HG02981 (cell line): ENCODE data around the gene GLP1R.

ENCODE experiments used
- ATAC-seq: cut with Tn5 transposase; IDR thresholded peaks from one replicate; pipeline ENCODE4 v1.9.1; 2021; ENCODE audit warnings: mild to moderate bottlenecking, moderate library complexity; ENCODE audit not compliant: unreplicated experiment

GLP1R gene

GRCh38 chr6:39048481-39049399 lies at the start of gene GLP1R:
TSS of gene GLP1R (plus strand) at chr6:39048781. CDS start at chr6:39048841, 60 bp downstream.
- no peak for ATAC-seq

GRCh38 chr6:39003072-39003471 lies 45.5 kb upstream of the GLP1R start:
- no peak for ATAC-seq

- ATAC-seq: no peak
Observed at GRCh38 chr6:39003492-39003891, 45.1 kb upstream of the GLP1R start.

GRCh38 chr6:39004801-39005200 lies 43.8 kb upstream of the GLP1R start:
- no peak for ATAC-seq

- ATAC-seq: no peak
Observed at GRCh38 chr6:39005774-39006173, 42.8 kb upstream of the GLP1R start.

GRCh38 chr6:39007575-39007974 lies 41.0 kb upstream of the GLP1R start:
- ATAC-seq: no peak

GRCh38 chr6:39008737-39009136 lies 39.8 kb upstream of the GLP1R start:
- ATAC-seq: no peak

- ATAC-seq: no peak
Observed at GRCh38 chr6:39009476-39009875, 39.1 kb upstream of the GLP1R start.

GRCh38 chr6:39016839-39017546 lies 31.6 kb upstream of the GLP1R start:
- no peak for ATAC-seq

GRCh38 chr6:39017547-39017880 lies 31.1 kb upstream of the GLP1R start:
- no peak for ATAC-seq

- no peak for ATAC-seq
Observed at GRCh38 chr6:39018103-39018502, 30.5 kb upstream of the GLP1R start.

GRCh38 chr6:39020136-39020535 lies 28.4 kb upstream of the GLP1R start:
- no peak for ATAC-seq

GRCh38 chr6:39021041-39021440 lies 27.5 kb upstream of the GLP1R start:
- no peak for ATAC-seq

GRCh38 chr6:39021779-39022178 lies 26.8 kb upstream of the GLP1R start:
- ATAC-seq: no peak

- no peak for ATAC-seq
Observed at GRCh38 chr6:39026175-39026574, 22.4 kb upstream of the GLP1R start.

- ATAC-seq: peak; percentile 50
Observed at GRCh38 chr6:39029156-39030011, 19.2 kb upstream of the GLP1R start.

- no peak for ATAC-seq
Observed at GRCh38 chr6:39035681-39036080, 12.9 kb upstream of the GLP1R start.

- ATAC-seq: no peak
Observed at GRCh38 chr6:39037082-39037508, 11.5 kb upstream of the GLP1R start.

GRCh38 chr6:39037707-39038106 lies 10.9 kb upstream of the GLP1R start:
- no peak for ATAC-seq

GRCh38 chr6:39040080-39040673 lies 8.4 kb upstream of the GLP1R start:
- no peak for ATAC-seq

GRCh38 chr6:39041072-39041471 lies 7.5 kb upstream of the GLP1R start:
- no peak for ATAC-seq
